A673 (cell line): Measurements from ENCODE around the gene ZNF350. TPM values are rescaled to one million over a fixed set of nuclear protein-coding genes. Genes with fewer than 3 reads are reported as not detected.
"Not testable (repeated sequence)": the region's sequence is repeated elsewhere in the genome, so short reads cannot be mapped to it uniquely, and the experiment has no call there.

Source experiments
- BruUV-seq: library from RNA; stranded (reverse); fragments of 400-500 nt; replicated peaks from 2 replicates; lab custom pipeline; 2021; lab: Mats Ljungman, UMichigan
- CTCF ChIA-PET: fragments of 300-600 bp; sonication (Branson Sonifier 250); formaldehyde crosslinking; loops from one replicate; lab custom pipeline; 2022; ENCODE audit warnings: antibody characterized with exemption; lab: Charles Lee
- POLR2A ChIA-PET: fragments of 300-600 bp; sonication (Branson Sonifier 250); formaldehyde crosslinking; loops from one replicate; lab custom pipeline; 2022; ENCODE audit warnings: antibody characterized with exemption; ENCODE audit not compliant: low non-redundant PET; lab: Charles Lee
- DNase-seq: peaks from one replicate; pipeline ENCODE4 v3.0.0-alpha.2; 2015; ENCODE audit warnings: low spot score
- H3K27ac ChIP-seq: fragments of 200-600 bp; sonication (generic); 2 replicates; pipeline ENCODE4 v1.5.1; 2016; ENCODE audit warnings: mixed run types, low read depth, mild to moderate bottlenecking, mixed read lengths, antibody characterized with exemption, low read length; ENCODE audit not compliant: poor library complexity, severe bottlenecking
- H3K27me3 ChIP-seq: fragments of 200-600 bp; sonication (generic); replicated peaks from 2 replicates; pipeline ENCODE4 v1.6.1; 2017; ENCODE audit warnings: mixed run types, low read depth, mild to moderate bottlenecking, mixed read lengths, antibody characterized with exemption, low read length; ENCODE audit not compliant: insufficient read depth, poor library complexity
- H3K36me3 ChIP-seq: fragments of 200-600 bp; sonication (generic); 2 replicates; pipeline ENCODE4 v1.6.1; 2016; ENCODE audit warnings: mixed run types, mild to moderate bottlenecking, mixed read lengths, antibody characterized with exemption, low read length; ENCODE audit not compliant: insufficient read depth, poor library complexity, severe bottlenecking
- H3K4me1 ChIP-seq: fragments of 200-600 bp; sonication (generic); 2 replicates; pipeline ENCODE4 v1.6.1; 2017; ENCODE audit warnings: mixed run types, mild to moderate bottlenecking, mixed read lengths, antibody characterized with exemption, low read length; ENCODE audit not compliant: insufficient read depth, poor library complexity, severe bottlenecking
- H3K4me3 ChIP-seq: fragments of 200-600 bp; sonication (generic); 2 replicates; pipeline ENCODE4 v1.5.1; 2016; ENCODE audit warnings: low read depth, mixed run types, mild to moderate bottlenecking, mixed read lengths, low read length; ENCODE audit not compliant: poor library complexity, severe bottlenecking
- H3K9me3 ChIP-seq: fragments of 200-600 bp; sonication (generic); 2 replicates; pipeline ENCODE4 v1.6.1; 2016; ENCODE audit warnings: mixed run types, low read depth, mild to moderate bottlenecking, mixed read lengths, antibody characterized with exemption, low read length; ENCODE audit not compliant: poor library complexity, severe bottlenecking
- CTCF ChIP-seq: fragments of 300-800, 200-600 bp; sonication (generic); conservative IDR thresholded peaks from 2 replicates; pipeline ENCODE4 v1.5.1; 2017; ENCODE audit warnings: low read depth, mild to moderate bottlenecking, antibody characterized with exemption, low read length, moderate library complexity, mixed read lengths
- EZH2 ChIP-seq: fragments of 200-600 bp; sonication (generic); IDR thresholded peaks from 2 replicates; pipeline ENCODE4 v1.6.1; 2017; ENCODE audit warnings: borderline replicate concordance, low read depth, mild to moderate bottlenecking, mixed read lengths, antibody characterized with exemption, low read length; ENCODE audit not compliant: poor library complexity, severe bottlenecking
- intact Hi-C: fragments of 100-400 bp; cut with micrococcal nuclease; formaldehyde crosslinking; loops from one replicate; pipeline ENCODE4 v1.10.0; 2022; ENCODE audit not compliant: unreplicated experiment
- total RNA-seq: library from RNA; stranded (reverse); gene quantifications from 2 replicates; pipeline ENCODE4 v1.2.3, GENCODE V29; 2021

The ZNF350 gene
- total RNA-seq, 1 experiment from 2014 or later = 7.2 TPM

GRCh38 chr19:51983361-51983760, 3.3 kb downstream of the ZNF350 start:
- H3K9me3 ChIP-seq = peaks cover 37% of the 10 kb centered on the region
- ChIA-PET POLR2A (no interaction called here), CTCF (no interaction called here)
- TF ChIP-seq CTCF (no peak), EZH2 (no peak)
- H3K36me3 ChIP-seq = no peaks in the 10 kb centered on the region
- intact Hi-C loops = no loop called here
- H3K4me1 ChIP-seq = no peaks in the 10 kb centered on the region
- H3K27ac ChIP-seq = no peak overlapping the region
- BruUV-seq = no TSS peak
- H3K27me3 ChIP-seq = no peaks in the 10 kb centered on the region
- DNase-seq = no peak
- no peak overlapping the region for H3K4me3 ChIP-seq

GRCh38 chr19:51980926-51981325, 5.7 kb downstream of the ZNF350 start:
- BruUV-seq, intact Hi-C loops, H3K36me3 ChIP-seq: not testable (repeated sequence)

GRCh38 chr19:51980116-51980736, 6.4 kb downstream of the ZNF350 start:
- DNase-seq = no peak
- intact Hi-C loops = no loop called here
- Histone ChIP-seq H3K9me3 (peaks cover 39% of the 10 kb centered on the region), H3K27me3 (no peaks in the 10 kb centered on the region), H3K4me3 (no peak overlapping the region), H3K27ac (no peak overlapping the region), H3K4me1 (no peaks in the 10 kb centered on the region), H3K36me3 (no peaks in the 10 kb centered on the region)
- TF ChIP-seq EZH2 (no peak), CTCF (no peak)
- ChIA-PET CTCF (no interaction called here), POLR2A (no interaction called here)
- no TSS peak for BruUV-seq

More at GRCh38 chr19:51980926-51981325, 5.7 kb downstream of the ZNF350 start:
- H3K27ac ChIP-seq, H3K4me3 ChIP-seq, DNase-seq, H3K27me3 ChIP-seq, H3K4me1 ChIP-seq, POLR2A ChIA-PET, CTCF ChIA-PET: not testable (repeated sequence)
- peaks cover 34% of the 10 kb centered on the region for H3K9me3 ChIP-seq

- no peak for TF ChIP-seq CTCF
- TF ChIP-seq EZH2 = no peak
- CTCF ChIA-PET = no interaction called here
- H3K27ac ChIP-seq = no peak overlapping the region
- no TSS peak for BruUV-seq
- H3K4me1 ChIP-seq = no peaks in the 10 kb centered on the region
- no peak for DNase-seq
- H3K9me3 ChIP-seq = peaks cover 42% of the 10 kb centered on the region
- no peaks in the 10 kb centered on the region for H3K27me3 ChIP-seq
- no peak overlapping the region for H3K4me3 ChIP-seq
- intact Hi-C loops = no loop called here
- H3K36me3 ChIP-seq = peaks cover 6% of the 10 kb centered on the region
- POLR2A ChIA-PET = no interaction called here
Measured at GRCh38 chr19:51978882-51979281, 7.8 kb downstream of the ZNF350 start.
